NB4 (cell line): Measurements from ENCODE around the gene ANKH.
A peak's percentile ranks its signal among the peaks of the same experiment; 100 is the strongest.

ENCODE experiments used
- MYC ChIP-seq: IDR thresholded peaks from 2 replicates; pipeline ENCODE4 v1.6.1; 2011; ENCODE audit warnings: low read depth, low read length
- TF ChIP-seq, protein P1 (sequence below): IDR thresholded peaks from 2 replicates; pipeline ENCODE4 v1.6.1; 2011; ENCODE audit warnings: low read depth, low read length
- TF ChIP-seq, protein P2 (sequence below): IDR thresholded peaks from one replicate; pipeline ENCODE4 v1.5.1; 2012; ENCODE audit warnings: low read depth, low read length

DNA sequence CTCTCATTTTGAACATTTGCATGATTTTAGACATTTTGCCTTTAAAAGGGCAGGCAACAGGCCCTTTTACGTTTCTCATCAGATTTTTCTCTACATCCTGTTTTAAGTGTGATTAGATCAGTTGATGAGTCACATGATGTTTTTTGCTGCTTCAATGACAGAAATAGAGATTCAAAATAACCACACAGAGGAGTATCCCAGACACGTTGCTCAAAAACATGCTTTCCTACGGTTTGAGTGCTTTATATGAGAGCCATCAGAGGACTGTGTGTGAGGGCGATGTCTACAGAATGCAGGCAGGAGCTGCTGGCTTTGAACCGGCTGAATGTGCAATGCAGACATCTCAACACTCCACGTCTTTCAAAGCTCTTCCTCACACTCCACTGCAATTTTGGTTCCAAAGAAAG is 165.0 kb downstream of the ANKH start:
- TF ChIP-seq, protein P1, sequence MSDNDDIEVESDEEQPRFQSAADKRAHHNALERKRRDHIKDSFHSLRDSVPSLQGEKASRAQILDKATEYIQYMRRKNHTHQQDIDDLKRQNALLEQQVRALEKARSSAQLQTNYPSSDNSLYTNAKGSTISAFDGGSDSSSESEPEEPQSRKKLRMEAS, result peak; percentile 94
- peak; percentile 79 for TF ChIP-seq MYC
- TF ChIP-seq, protein P2, sequence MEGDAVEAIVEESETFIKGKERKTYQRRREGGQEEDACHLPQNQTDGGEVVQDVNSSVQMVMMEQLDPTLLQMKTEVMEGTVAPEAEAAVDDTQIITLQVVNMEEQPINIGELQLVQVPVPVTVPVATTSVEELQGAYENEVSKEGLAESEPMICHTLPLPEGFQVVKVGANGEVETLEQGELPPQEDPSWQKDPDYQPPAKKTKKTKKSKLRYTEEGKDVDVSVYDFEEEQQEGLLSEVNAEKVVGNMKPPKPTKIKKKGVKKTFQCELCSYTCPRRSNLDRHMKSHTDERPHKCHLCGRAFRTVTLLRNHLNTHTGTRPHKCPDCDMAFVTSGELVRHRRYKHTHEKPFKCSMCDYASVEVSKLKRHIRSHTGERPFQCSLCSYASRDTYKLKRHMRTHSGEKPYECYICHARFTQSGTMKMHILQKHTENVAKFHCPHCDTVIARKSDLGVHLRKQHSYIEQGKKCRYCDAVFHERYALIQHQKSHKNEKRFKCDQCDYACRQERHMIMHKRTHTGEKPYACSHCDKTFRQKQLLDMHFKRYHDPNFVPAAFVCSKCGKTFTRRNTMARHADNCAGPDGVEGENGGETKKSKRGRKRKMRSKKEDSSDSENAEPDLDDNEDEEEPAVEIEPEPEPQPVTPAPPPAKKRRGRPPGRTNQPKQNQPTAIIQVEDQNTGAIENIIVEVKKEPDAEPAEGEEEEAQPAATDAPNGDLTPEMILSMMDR, result no peak
